Right atrium auricular region (tissue), 2 donors: ENCODE results near the gene CDY1B. TPM values are rescaled to one million over a fixed set of nuclear protein-coding genes. Genes with fewer than 3 reads are reported as not detected.
"Not testable (repeated sequence)": the region's sequence is repeated elsewhere in the genome, so short reads cannot be mapped to it uniquely, and the experiment has no call there.

Experiments used
- DNase-seq: peaks from one replicate; pipeline ENCODE4 v3.0.0-alpha.2; 2019; ENCODE audit warnings: low spot score
- H3K27ac ChIP-seq, 2 donors: fragments of 200-600 bp; sonication (generic); 1 replicate in 1 of 2; 2 replicates in 1 of 2; pipeline ENCODE4 v1.5.1; 2016 to 2019
- H3K27me3 ChIP-seq, 2 donors: fragments of 200-600 bp; sonication (generic); one replicate each; pipeline versions ENCODE4 v1.5.1 to v1.6.0; 2017 to 2019
- H3K36me3 ChIP-seq: fragments of 200-600 bp; sonication (generic); one replicate; pipeline ENCODE4 v1.5.1; 2016
- H3K4me1 ChIP-seq, 2 donors: fragments of 200-600 bp; sonication (generic); one replicate each; pipeline versions ENCODE4 v1.5.1 to v1.6.0; 2017 to 2019
- H3K4me3 ChIP-seq, 2 donors: fragments of 200-600 bp; sonication (generic); 1 replicate in 1 of 2; 2 replicates in 1 of 2; pipeline ENCODE4 v1.5.1; 2017 to 2019; ENCODE audit warnings: mild to moderate bottlenecking in 1 of 2, moderate library complexity in 1 of 2
- H3K9me3 ChIP-seq, 2 donors: fragments of 200-600 bp; sonication (generic); one replicate each; pipeline ENCODE4 v1.5.1; 2019
- total RNA-seq, 2 donors: library from RNA; depleted of rRNA; stranded (reverse); fragments of >200 nt; gene quantifications; one replicate each; pipeline ENCODE4 v1.1.0, GENCODE V29; 2016

The CDY1B gene, protein sequence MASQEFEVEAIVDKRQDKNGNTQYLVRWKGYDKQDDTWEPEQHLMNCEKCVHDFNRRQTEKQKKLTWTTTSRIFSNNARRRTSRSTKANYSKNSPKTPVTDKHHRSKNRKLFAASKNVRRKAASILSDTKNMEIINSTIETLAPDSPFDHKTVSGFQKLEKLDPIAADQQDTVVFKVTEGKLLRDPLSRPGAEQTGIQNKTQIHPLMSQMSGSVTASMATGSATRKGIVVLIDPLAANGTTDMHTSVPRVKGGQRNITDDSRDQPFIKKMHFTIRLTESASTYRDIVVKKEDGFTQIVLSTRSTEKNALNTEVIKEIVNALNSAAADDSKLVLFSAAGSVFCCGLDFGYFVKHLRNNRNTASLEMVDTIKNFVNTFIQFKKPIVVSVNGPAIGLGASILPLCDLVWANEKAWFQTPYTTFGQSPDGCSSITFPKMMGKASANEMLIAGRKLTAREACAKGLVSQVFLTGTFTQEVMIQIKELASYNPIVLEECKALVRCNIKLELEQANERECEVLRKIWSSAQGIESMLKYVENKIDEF
- total RNA-seq, result not detected

DNA sequence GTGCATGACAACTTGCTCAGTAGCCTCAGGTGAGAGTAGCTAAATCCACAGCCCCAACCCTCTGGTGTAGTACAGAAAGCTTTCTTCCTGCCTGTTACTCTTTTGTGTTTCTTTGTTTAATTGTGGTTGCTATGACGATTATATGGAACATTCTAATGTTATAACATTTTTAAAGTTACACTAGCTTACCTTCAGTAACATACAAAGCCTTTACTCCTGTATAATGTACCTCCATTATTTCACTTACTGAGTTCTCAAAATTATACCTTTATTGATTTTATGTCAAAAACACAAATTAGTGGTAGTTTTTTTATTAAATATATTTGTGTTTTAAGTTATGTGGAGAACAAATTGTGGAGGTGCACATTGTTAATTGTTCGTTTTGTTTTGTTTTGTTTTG is at the start of gene CDY1B:
TSS of gene CDY1B (minus strand) at position 101 of the 400 bp plus-strand sequence. CDS start 331 bp downstream, outside the sequence.
- H3K27me3 ChIP-seq, H3K27ac ChIP-seq, H3K36me3 ChIP-seq, DNase-seq, H3K4me1 ChIP-seq, H3K4me3 ChIP-seq, H3K9me3 ChIP-seq: not testable (repeated sequence)

DNA sequence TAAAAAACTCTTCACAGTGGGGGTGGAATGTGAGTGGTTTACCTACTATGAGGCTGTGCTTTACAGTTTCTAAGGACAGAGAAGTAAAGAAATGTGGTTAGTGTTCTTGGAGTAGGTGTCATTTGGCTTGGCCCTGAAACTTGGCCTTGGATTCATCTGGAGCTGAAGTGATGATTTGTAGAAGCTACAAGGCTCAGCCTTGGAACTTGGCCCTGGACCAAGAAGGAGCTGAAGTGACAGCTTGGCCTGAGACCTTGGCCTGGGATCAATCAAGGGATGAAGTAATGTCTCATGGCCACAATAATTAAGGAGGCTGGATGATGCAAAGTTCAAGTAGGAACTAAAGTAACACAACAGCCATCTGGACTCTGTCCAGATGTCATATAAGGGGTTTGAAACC is 1.7 kb upstream of the CDY1B start:
- H3K9me3 ChIP-seq, H3K36me3 ChIP-seq, H3K27ac ChIP-seq, H3K4me1 ChIP-seq, H3K27me3 ChIP-seq, DNase-seq, H3K4me3 ChIP-seq: not testable (repeated sequence)

DNA sequence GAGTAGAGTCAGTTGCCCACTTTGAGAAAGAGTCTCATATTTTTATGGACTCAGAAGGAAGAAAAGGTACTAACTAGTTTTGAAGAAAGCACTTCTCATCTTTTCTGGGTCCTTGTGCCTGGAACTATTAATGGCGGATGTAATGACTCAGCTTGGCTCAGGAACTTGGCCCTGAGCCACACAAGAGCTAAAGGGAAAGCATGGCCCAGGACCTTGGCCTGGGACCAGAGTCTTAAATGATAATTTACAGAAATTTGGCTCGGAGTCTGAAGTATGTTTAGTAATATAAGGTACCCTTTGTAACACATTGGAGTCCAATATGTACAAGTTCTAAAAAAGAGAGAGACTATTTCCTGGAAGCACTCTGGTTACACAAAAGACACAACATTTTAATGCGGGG is 4.6 kb downstream of the CDY1B start:
- not testable (repeated sequence) for H3K4me3 ChIP-seq, H3K27me3 ChIP-seq, H3K4me1 ChIP-seq, H3K36me3 ChIP-seq, H3K9me3 ChIP-seq, H3K27ac ChIP-seq, DNase-seq

DNA sequence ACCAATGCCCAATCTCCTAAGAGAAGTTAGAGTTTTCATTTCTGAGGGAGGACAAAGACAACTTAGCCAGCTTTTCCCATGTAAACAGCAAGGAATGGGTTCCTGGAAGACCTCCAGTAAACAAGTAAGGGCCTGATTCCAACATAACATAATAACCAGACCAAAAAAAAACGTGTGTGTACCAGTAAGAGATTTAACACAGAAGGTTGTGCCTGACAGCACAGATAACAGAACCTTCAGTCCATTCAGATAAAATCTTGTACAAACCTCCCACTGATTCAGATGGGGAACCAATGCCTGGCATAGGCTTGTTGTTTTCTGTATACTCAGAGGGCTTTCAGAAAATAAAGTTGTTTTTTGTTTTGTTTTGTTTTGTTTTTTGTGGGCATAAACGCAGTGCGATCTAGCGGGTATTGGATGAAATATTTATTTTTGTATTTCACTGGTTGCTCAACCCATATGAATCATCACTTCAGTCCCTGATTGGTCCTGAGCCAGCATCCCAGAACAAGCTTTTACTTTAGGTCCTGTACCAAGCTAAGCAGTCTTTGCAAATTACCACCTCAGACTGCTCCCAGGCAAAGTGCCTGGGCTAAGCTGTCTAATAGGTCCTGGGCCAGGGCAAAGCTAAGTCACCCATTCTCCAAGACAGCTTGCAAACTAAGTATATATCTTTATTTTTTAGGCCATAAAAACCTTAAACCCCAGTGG is 8.7 kb downstream of the CDY1B start:
- not testable (repeated sequence) for DNase-seq, H3K27me3 ChIP-seq, H3K36me3 ChIP-seq

DNA sequence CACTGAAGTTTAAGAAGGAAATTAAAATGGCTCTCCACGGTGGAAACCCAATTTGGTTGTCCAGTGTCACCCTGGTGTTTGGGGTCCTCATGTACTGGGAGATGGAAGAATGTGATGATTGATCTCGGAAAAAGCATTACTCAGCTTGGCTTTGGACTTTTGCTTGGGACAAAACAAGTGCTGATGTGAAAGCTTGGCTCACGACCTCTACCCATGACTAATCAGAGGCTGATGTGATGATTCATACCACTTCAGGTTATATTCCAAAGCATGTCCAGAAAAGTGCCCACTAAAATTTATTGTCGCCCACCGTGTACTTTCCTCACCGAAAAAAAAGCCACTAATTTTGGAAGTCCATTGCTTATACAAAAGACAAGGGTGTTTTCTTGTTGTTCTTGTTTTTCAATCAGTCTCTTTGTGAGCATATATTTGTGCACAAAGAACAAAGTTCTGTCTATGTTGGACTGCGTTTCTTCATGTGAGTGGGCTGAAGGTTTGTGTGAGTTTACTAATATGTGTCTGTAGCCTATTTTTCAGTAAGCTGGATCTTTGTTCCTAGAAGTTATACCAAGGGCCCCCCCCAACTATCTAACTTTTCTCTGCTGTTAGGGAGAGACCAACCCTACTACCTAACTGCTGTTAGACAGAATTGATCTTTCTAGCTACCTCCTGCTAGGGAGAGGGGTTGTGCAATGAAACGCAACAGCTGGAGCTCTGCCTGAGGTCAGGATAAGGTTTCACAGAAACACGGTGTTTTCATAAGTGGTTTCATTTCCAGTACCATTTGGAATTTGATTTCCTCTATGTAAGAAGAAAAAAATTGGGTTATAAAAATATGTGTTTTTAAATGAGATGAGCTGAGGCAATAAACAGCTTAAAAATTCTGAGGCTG is 21.4 kb downstream of the CDY1B start:
- H3K36me3 ChIP-seq, DNase-seq, H3K9me3 ChIP-seq, H3K27me3 ChIP-seq, H3K27ac ChIP-seq, H3K4me3 ChIP-seq, H3K4me1 ChIP-seq: not testable (repeated sequence)

More for the DNA sequence above, 8.7 kb downstream of the CDY1B start:
- H3K4me3 ChIP-seq, H3K9me3 ChIP-seq, H3K27ac ChIP-seq, H3K4me1 ChIP-seq: not testable (repeated sequence)
